Stomach (tissue), 9 donors: Measurements from ENCODE around the gene HYAL2. TPM values are rescaled to one million over a fixed set of nuclear protein-coding genes. Genes with fewer than 3 reads are reported as not detected.
A peak's percentile ranks its signal among the peaks of the same experiment; 100 is the strongest.

Experiments
- DNase-seq, 2 donors: peaks; one replicate each; pipeline versions ENCODE4 v3.0.0 to v3.0.0-alpha.2; 2013 to 2019
- H3K27ac ChIP-seq, 5 donors: fragments of 200-600 bp in 4 of 5; sonication (generic) in 4 of 5; one replicate each; pipeline ENCODE4 v1.5.1; 2013 to 2019; ENCODE audit warnings: mild to moderate bottlenecking in 1 of 5, moderate library complexity in 1 of 5
- H3K27me3 ChIP-seq, 3 donors: fragments of 200-600 bp; sonication (generic); one replicate each; pipeline ENCODE4 v1.5.1; 2017 to 2019; ENCODE audit warnings: mixed run types in 1 of 3
- H3K36me3 ChIP-seq, 4 donors: fragments of 200-600 bp; sonication (generic); 1 replicate in 3 of 4; 2 replicates in 1 of 4; pipeline ENCODE4 v1.5.1; 2016 to 2019
- H3K4me1 ChIP-seq, 4 donors: fragments of 200-600 bp; sonication (generic); one replicate each; pipeline ENCODE4 v1.5.1; 2016 to 2019
- H3K4me3 ChIP-seq, 4 donors: fragments of 200-600 bp; sonication (generic) in 3 of 4; one replicate each; pipeline ENCODE4 v1.5.1; 2016 to 2019; ENCODE audit warnings: mild to moderate bottlenecking in 1 of 4
- H3K9me3 ChIP-seq, 4 donors: fragments of 200-600 bp; sonication (generic); one replicate each; pipeline ENCODE4 v1.5.1; 2016 to 2019
- EP300 ChIP-seq: sonication (generic); formaldehyde crosslinking; IDR thresholded peaks from one replicate; pipeline ENCODE4 v1.6.1; 2017; ENCODE audit warnings: antibody characterized with exemption
- POLR2A ChIP-seq, 4 donors: fragments of 450-650 bp; IDR thresholded peaks; one replicate each; pipeline ENCODE4 v1.6.1; 2016; ENCODE audit warnings: antibody characterized with exemption in 4 of 4, control low read depth in 2 of 4, mild to moderate bottlenecking in 1 of 4, moderate library complexity in 1 of 4
- POLR2AphosphoS5 ChIP-seq, 3 donors: sonication (generic); formaldehyde crosslinking; IDR thresholded peaks; one replicate each; pipeline ENCODE4 v1.6.1; 2016; ENCODE audit warnings: antibody characterized with exemption in 3 of 3
- WGBS, 5 donors: extraction: QIAGEN DNeasy Blood & Tissue Kit in 3 of 5; methylation state at CpG; one replicate each; pipeline versions ENCODE4 v1.1.5 to v1.1.7; 2013 to 2018; 5-methylcytosine and 5-hydroxymethylcytosine counted together
- intact Hi-C: fragments of 100-400 bp; cut with DNase I; formaldehyde crosslinking; loops from one replicate; pipeline ENCODE4 v1.15.1; 2023; ENCODE audit warnings: low total_unique reads
- polyA plus RNA-seq, 3 donors: library from polyadenylated mRNA; stranded (reverse); fragments of 200-250 nt; gene quantifications; one replicate each; pipeline ENCODE4 v1.2.3, GENCODE V29; 2013
- total RNA-seq, 5 donors: library from RNA; depleted of rRNA; stranded (reverse); fragments of >200 nt; gene quantifications; one replicate each; pipeline versions ENCODE4 v1.1.0 to v1.2.3, GENCODE V29; 2014 to 2016
- TF ChIP-seq, protein P1 (sequence below), 7 experiments: fragments of 450-650 bp in 4 of 7; fragments of 200-600 bp in 3 of 7; sonication (generic) in 3 of 7; IDR thresholded peaks; one replicate each; pipeline ENCODE4 v1.5.1; 2016 to 2019; ENCODE audit warnings: antibody characterized with exemption in 7 of 7, control low read depth in 2 of 7, mild to moderate bottlenecking in 1 of 7
- donor health status: healthy with polysubstance abuse.
- donor health status: Bipolar disorder and iron deficiency.
- donor health status: healthy.

Gene HYAL2
- total and polyA plus RNA-seq, 8 donors: 11.1 to 96.4 (median 28.6) TPM

DNA sequence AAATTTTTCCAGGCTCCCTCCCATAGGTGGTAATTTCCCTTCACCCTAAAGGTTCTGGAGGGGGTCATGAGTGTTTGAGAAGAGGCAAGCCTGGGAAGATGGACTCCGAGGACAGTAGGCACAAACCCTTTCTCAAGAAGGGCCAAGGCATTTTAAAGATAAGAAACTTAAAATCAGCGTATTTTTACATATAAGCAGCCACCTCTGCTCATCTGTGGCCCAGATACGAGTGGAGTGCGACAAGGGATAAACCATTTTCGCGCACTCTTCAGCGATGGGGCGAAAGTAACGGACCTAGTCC is 17.6 kb upstream of the HYAL2 start:
- Histone ChIP-seq H3K9me3 (no peaks in the 10 kb centered on the region), H3K27me3 (no peaks in the 10 kb centered on the region), H3K4me1 (peaks cover 46 to 67% (median 61%) of the 10 kb centered on the region in 4 donors), H3K36me3 (no peaks in the 10 kb centered on the region), H3K4me3 (peak overlapping the region; percentile 50 to 52 (median 52)), H3K27ac (peak overlapping the region; percentile 69 to 99 (median 96))
- WGBS, 5 donors: 15 to 33% (median 28%) methylated on average over 9 of the region's 9 CpGs
- no peak for TF ChIP-seq EP300
- TF ChIP-seq, protein P1, sequence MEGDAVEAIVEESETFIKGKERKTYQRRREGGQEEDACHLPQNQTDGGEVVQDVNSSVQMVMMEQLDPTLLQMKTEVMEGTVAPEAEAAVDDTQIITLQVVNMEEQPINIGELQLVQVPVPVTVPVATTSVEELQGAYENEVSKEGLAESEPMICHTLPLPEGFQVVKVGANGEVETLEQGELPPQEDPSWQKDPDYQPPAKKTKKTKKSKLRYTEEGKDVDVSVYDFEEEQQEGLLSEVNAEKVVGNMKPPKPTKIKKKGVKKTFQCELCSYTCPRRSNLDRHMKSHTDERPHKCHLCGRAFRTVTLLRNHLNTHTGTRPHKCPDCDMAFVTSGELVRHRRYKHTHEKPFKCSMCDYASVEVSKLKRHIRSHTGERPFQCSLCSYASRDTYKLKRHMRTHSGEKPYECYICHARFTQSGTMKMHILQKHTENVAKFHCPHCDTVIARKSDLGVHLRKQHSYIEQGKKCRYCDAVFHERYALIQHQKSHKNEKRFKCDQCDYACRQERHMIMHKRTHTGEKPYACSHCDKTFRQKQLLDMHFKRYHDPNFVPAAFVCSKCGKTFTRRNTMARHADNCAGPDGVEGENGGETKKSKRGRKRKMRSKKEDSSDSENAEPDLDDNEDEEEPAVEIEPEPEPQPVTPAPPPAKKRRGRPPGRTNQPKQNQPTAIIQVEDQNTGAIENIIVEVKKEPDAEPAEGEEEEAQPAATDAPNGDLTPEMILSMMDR (IDR thresholded peaks at IDR 0.05): no peak
- TF ChIP-seq POLR2AphosphoS5 (IDR thresholded peaks at IDR 0.05): no peak
- no peak for TF ChIP-seq POLR2A (IDR thresholded peaks at IDR 0.05)
- no peak for DNase-seq
- intact Hi-C loops: no loop called here

DNA sequence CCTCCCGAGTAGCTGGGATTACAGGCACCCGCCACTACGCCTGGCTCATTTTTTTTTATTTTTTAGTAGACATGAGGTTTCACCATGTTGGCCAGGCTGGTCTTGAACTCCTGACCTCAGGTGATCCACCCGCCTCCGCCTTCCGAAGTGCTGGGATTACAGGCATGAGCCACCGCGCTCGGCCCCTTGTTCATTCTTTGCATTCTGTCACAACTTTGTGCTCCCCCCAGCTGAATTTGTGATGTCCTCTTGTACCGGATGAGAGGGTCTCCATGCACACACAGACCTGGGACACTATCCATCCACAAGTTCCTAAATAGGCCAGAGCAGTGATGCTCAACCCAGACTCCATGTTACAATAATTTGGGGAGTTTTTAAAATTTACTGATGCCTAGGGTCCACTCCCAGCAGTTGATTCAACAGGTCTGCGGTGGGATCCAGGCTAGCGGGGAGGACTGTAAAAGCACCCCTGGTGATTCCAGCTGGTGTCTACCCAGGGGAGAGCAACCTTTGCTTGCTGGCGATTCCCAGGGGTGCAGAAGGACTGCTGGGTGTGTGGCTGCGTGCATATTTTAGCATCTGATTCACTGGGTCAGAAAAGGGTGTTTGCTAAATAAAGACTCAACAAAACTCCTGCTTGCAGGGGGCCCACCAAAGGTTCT is 17.1 kb upstream of the HYAL2 start:
- DNase-seq: no peak
- TF ChIP-seq POLR2A (IDR thresholded peaks at IDR 0.05) (no peak), POLR2AphosphoS5 (IDR thresholded peaks at IDR 0.05) (no peak), EP300 (no peak)
- TF ChIP-seq, protein P1 (IDR thresholded peaks at IDR 0.05): no peak
- no peaks in the 10 kb centered on the region for H3K9me3 ChIP-seq
- H3K4me3 ChIP-seq: peak overlapping the region; percentile 50 to 52 (median 52)
- peaks cover 50 to 68% (median 63%) of the 10 kb centered on the region in 4 donors for H3K4me1 ChIP-seq
- intact Hi-C loops: no loop called here
- H3K27ac ChIP-seq: peak overlapping the region in 4 of 5 donors; percentile 96 to 99 (median 96)
- WGBS, 5 donors: 66 to 79% (median 77%) methylated on average over 14 of the region's 14 CpGs
- no peaks in the 10 kb centered on the region for H3K27me3 ChIP-seq
- no peaks in the 10 kb centered on the region for H3K36me3 ChIP-seq

DNA sequence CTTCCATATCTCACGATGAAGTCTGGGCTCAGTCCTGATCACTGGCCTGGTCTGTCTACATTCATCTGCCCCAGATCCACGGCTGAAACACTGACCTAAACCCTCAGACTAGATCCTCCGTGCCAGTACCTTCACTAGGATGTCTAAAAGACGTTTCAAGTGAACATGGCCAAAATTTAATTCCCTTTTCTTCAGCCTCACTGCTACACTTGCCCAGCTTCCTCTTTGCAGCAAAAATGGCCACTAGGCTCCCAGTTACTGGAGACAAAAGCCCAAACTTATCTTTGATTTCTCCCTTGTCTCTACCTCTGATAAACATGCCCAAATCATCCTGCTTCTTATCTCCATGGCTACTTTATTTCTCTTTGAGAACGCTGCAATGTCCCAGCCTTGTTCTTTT is 16.4 kb upstream of the HYAL2 start:
- H3K9me3 ChIP-seq: no peaks in the 10 kb centered on the region
- 55 to 69% (median 60%) methylated on average over 5 of the region's 5 CpGs for WGBS, 5 donors
- no peaks in the 10 kb centered on the region for H3K27me3 ChIP-seq
- H3K4me3 ChIP-seq: peak overlapping the region in 2 of 4 donors; percentile 63 to 72
- peaks cover 57 to 75% (median 69%) of the 10 kb centered on the region in 4 donors for H3K4me1 ChIP-seq
- no peaks in the 10 kb centered on the region for H3K36me3 ChIP-seq
- intact Hi-C loops: no loop called here
- TF ChIP-seq, protein P1 (IDR thresholded peaks at IDR 0.05): no peak
- no peak for TF ChIP-seq POLR2A (IDR thresholded peaks at IDR 0.05)
- H3K27ac ChIP-seq: peak overlapping the region; percentile 26 to 99 (median 96)
- DNase-seq: no peak

- peak; percentile 100 for DNase-seq
- Histone ChIP-seq H3K36me3 (peaks cover 2 to 12% (median 3%) of the 10 kb centered on the region in 4 donors), H3K27me3 (no peaks in the 10 kb centered on the region), H3K27ac (peak overlapping the region; percentile 96 to 99 (median 96)), H3K9me3 (no peaks in the 10 kb centered on the region), H3K4me3 (peak overlapping the region; percentile 63 to 92 (median 68)), H3K4me1 (peaks cover 66 to 88% (median 80%) of the 10 kb centered on the region in 4 donors)
- TF ChIP-seq, protein P1 (IDR thresholded peaks at IDR 0.05): no peak
- TF ChIP-seq POLR2A (IDR thresholded peaks at IDR 0.05) (peak in 2 of 4 donors; percentile 81 to 89), POLR2AphosphoS5 (IDR thresholded peaks at IDR 0.05) (peak; percentile 97 to 99 (median 99)), EP300 (peak; percentile 10)
- WGBS, 5 donors: 0 to 2% (median 1%) methylated on average over 29 to 79 of the region's 79 CpGs
- intact Hi-C loops: no loop called here
Observed at GRCh38 chr3:50337175-50337861, 14.8 kb upstream of the HYAL2 start.
